Measurements from ENCODE around the gene COQ8A.

COQ8A gene

DNA sequence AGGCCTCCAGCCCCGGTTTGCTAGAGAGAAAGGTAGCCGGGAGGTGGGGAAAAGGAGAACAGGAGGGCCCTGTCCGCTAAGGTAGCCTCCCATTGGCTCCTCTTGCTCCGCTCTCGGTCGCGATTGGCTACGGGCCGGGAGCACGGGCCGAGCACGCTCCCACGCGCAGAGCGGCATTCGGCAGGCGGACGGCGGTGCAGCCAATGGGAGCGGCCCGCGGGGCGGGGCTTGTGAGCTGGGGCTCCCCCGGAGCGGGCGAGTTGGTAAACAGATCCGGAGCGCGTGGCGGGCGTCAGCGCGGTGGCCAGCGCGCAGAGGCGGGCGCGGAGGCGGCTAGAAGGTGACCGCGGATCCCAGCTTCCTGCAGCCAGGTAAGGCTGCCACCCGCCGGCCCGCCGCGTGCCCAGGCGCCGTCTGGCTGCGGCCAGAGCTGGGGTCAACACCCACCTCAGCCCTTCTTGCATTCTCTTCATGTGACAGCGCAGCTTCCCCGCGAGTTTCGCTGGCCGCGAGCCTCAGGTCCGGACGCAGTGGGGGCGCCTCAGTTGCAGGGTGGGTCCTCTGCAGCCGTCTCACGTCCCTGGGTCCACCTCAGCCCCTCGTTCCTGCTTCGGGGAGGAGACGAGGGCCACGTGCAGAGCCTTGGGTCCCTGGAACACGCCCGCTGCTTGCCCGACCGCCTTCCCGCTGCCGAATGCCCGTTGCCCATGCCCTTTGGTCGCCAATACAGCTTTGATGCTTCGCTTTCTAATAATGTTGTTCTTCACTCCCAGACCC, at the start of gene COQ8A:
Gene COQ8A, plus strand, starts transcription at position 266 of the 777 bp plus-strand sequence. CDS start 21,092 bp downstream, outside the sequence.
- DNase-seq, result peak; percentile 99

DNA sequence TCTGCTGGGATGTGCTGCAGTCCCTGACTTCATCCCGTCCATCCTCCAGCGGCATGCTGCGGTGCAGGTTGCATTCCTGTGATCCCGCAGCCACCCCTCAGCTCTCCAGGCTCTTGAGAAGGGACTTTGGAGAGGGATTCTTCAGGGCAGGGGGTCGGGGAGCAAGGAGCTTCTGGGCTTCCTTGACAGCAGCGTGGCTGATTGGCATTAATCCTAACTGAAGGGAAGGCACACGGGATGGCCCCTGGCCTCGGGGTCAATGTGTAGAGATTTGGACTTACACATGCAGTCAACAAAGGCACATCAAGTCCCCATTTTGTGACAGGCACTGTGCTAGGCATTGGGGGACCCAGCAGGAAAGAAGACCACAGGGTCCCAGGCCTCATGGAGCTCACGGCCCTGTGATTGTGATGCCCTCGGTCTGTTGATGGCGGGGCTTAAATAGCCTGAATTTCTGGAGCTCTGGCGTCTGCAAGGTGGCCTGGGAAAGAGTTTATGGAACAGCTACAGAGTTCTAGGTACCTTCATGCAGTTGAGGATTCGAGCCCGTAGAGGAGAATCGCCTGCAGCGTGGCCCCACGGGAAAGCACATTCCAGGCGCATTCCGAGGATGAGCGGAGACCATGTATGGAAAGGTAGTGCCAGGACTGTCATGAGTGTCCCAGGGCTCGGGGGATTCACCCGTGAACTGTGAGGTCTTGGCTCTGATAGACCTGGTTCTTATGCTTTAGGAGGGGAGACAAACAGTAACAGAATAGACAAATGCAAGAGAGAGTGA, 49.6 kb upstream of the COQ8A start:
- no peak for DNase-seq

DNA sequence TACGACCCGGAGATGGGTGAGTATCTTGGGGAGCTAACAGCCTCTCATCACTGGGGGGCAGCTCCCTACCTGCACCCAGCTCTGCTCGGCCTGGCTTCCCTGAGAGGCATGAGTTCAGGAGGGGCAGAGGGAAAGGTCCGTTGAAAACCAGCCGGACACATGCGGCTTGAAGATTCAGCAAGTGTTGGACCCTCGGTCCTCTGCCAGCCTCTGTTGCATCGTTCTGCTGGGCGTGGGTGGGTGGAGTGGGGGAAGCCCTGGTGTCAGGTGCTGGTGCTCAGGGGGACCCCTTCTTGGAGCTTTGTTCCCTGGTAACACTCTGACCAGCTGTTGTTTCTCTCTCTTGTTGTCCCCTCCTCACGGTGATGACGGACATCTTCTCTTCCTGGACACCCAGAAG, 48.7 kb upstream of the COQ8A start:
- no peak for DNase-seq

DNA sequence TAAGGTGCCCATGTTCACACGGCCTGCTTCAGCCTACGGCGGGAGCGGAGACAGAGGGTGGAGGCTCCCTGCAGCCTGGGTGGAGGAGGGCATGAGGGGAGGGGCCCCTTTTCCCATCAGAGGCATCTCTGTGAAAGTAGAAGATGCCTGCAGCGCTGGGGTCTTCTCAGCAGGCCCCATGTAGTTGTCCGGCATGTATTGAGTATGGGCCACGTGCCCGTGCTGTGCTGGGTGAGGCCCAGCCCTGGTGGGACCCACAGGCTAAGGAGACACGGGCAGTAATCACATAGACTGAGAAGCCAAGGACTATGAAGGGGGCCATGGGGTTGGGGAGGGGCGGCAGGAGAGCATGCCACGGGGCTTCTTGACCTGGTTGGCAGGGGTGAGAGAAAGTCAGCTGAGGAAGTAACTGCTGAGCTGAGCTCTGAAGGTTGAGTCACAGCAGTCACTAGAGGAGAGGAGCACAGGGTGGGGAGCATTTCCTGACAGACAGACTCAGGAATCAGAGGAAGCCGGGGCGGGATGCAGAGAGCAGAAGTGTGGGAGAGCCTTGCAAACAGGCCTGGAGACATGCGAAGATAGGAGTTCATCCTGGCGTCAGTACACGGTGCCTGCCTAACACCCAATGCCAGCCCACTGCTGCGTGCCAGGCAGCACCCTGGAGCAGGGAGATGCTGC, 48.1 kb upstream of the COQ8A start:
- DNase-seq, result no peak

DNA sequence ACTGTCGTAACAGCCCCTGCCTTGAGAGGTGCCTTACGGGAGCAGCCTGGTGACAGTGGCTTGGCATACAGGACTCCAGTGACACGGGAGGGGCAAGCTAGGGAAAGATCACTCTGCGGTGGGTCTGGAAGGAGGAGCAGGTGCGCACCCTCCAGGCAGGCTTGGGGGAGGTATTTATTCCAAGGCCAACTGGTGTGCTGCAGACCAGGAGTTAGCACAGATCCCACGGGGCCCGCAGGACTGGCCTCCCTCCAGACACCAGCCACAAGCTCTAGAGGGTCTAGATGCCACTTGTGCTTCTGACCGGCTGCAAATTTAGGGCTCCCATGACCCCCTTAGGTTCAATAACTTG, 47.6 kb upstream of the COQ8A start:
- DNase-seq, result no peak

DNA sequence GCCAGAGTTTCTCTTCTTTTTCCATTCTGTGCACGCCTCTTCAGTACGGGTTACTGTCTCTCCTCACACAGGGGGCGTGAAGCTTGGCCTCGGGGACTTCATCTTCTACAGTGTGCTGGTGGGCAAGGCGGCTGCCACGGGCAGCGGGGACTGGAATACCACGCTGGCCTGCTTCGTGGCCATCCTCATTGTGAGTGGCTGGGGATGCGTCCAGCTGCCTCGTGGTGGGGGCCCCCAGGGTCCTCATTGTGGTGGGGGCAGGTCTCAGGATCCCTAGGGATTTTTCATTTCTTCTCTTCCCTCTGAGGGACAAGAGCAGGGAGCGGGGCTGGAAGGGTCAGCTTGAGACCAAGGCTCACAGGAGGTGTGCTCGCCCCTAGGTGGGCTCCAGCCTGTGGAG, 46.2 kb upstream of the COQ8A start:
- DNase-seq, result no peak

DNA sequence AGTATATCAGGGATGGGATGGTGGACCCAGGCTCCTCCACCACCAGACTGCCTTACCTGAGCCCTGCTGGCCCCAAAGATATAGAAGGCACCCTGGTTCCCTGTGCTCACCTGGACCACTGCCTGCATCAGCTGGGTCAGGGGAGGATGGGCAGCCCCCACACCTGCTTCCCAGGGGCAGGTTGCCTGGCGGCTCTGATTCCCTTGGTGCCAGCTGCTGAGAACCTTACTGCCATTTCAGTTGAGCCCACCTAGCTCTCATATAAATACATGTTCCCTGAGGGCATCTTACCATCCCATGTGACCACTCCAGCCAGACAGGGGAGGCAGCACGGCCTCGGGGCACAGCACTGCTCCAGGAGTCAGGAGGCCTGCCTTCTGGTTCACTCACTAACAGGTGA, 45.3 kb upstream of the COQ8A start:
- no peak for DNase-seq

DNA sequence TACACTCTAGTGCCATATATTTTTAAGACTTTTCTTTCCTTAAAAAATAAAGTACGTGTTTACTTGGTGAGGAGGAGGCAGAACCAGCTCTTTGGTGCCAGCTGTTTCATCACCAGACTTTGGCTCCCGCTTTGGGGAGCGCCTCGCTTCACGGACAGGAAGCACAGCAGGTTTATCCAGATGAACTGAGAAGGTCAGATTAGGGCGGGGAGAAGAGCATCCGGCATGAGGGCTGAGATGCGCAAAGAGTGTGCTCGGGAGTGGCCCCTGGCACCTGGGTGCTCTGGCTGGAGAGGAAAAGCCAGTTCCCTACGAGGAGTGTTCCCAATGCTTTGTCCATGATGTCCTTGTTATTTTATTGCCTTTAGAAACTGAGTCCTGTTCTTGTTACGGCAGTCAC, 44.5 kb upstream of the COQ8A start:
- no peak for DNase-seq

DNA sequence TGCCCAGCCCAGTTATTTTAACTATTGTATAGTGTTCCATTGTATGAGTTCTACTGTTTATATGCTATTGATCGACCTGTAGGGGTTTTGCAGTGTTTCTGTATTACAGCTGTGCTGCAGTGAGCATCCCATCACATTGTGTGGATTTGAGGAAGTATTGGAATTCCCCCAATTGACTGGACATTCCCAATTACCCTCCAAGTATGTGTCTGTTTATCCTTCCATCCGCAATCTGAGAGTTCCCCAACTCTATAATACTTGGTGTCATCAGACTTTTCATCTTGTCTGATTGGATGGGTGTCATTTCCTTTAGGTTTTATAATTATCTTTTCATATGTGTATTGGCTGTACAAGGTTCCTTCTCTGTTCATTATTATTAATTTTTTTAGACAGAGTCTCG, 41.8 kb upstream of the COQ8A start:
- no peak for DNase-seq

DNA sequence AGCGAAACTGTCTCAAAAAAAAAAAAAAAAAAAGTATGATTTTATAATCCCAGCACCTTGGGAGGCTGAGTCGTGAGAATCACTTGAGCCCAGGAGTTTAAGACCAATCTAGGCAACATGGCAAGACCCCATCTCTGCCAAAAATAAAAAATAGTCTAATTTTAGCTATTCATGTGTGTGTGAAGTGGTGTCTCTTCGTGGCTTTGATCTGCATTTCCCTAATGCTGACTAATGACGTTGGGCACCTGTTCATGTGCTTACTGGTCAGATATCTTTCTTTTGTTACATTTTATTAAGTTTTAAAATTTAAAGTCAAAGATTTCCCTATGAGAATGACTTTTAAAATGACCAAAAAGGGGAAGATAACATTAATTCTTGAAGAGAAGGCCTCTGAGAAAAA, 38.7 kb upstream of the COQ8A start:
- DNase-seq, result no peak

DNA sequence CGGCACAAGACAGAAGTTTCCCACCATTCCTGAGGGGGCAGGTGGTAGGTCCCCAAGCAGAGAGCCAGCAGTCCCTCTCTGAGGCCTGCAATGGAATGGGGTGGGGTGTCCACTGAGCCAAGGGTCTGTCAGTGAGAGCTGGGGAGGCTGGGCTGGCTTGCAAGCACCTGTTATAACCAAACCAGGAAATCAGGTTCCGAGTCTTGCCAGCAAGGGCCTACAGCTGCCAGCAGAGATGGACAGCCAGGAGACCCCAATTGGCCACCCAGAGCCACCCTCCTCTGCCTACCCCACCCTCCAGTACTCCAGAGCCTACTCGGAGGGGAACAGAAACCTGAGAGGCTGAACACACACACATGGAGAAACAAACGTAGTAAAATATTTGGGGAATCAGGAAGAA, 37.5 kb upstream of the COQ8A start:
- no peak for DNase-seq

DNA sequence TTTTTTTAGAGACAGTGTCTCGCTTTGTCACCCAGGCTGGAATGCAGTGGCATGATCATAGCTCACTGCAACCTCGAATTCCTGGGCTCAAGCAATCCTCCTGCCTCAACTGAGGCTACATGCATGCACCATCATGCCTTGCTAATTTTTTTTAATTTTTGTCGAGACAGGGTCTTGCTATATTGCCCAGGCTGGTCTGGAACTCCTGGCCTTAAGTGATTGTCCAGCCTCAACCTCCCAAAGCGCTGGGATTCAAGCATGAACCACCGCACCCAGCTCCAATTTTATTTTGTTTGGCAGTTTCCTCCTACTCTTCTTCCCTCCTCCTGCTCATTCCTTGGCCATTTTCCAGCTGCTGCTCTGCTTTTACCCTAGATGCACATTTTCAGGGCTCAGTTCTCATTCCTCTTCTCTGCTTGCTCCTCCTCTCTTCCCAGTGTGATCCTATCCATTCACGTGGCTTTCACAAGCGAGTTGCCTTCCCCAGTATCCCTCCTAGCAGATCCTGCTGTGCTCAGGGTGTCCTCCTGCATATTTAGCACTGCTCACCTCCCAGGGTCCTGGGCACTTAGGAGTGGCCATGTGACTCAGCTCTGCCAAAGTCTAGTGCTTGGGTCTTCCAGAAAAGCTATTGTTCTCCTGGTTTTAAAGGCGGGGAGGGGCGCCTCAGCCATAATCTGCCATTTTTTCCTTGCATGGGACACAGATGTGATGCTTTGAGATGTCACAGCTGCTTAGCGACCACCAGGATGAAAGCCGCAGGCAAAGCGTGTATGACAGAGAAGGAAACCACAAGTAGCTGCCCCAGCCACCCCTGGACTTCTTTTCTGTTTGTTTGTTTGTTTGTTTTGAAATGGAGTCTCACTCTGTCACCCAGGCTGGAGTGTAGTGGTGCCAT, 36.0 kb upstream of the COQ8A start:
- DNase-seq, result no peak

DNA sequence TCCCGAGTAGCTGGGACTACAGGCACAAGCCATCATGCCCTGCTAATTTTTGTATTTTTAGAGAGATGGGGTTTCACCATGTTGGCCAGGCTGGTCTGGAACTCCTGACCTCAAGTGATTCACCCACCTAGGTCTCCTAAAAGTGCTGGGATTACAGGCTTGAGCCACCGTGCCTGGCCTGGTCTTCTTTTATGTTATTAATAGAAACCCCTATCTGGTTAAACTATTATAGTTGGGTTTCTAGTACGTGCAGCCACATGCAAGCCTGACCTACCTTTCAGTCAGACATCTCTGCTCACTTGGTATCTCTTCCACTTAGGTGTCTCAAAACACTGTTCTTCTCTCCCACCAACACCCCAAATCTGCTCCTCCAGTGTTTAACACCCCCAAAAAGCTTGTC, 35.3 kb upstream of the COQ8A start:
- DNase-seq, result no peak

DNA sequence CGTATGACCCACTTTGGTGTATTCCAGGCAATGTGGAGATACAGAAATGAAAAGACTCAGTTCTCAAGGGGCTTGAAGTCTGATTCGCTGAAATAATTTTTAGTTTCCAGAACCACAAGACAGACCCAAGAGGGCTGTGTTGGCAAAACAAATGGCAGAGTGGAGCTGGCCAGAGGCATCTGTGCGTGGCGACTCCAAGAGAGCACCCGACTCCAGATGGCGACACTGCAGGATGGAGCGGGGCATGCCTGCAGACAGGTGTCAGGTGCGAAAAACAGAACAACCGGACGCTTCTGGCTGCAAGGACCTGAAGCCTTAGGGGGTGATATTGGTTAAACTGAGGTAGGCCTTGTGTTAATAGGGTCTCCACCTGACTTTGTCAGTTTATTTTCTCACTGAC, 31.7 kb upstream of the COQ8A start:
- no peak for DNase-seq

DNA sequence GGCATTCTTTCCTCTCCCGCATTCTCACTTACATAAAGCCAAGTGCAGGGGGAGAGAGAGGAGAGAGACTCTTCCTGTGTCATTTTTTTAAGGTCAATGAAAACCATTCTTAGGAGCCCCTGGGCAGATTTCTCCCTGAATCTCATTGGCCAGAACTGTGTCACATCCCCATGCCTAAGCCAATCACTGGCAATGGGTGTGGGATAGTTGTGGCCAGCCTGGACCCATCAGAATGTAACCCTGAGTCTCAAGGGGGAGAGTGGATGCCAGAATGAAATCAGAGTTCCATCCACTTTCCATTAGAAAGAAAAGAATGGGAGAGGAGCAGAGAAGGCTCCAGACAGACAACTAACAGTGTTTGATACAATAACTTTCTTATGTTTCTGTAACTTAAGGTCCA, 31.2 kb upstream of the COQ8A start:
- no peak for DNase-seq

DNA sequence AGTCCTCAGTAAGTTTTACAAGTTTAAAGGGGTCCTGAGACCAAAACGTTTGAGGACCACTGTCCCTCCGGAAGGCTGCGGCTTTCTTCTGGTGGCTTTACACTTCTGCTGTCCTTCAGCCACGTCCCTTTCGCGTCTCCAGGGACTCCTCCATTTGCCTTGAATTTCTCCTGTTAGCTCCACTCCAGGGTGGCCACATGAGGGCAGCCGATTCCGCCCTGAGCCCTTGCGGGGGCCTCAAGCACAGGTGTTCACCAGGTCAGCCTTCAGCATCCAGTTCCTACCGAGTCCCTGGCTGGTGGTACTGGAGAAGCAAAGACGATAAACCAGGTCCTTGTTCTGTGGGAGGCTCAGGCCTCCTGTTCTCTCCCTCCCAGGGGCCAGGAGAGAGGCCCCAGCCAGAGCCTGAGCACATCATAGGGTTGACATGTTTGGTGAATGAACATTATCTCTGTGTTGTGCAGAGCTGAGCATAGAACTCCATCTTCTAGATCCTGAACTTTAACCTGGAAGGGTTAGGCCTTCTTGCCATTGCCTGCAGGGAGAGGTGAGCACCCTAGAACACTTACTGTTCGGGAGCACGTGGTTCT, 27.4 kb upstream of the COQ8A start:
- peak; percentile 35 for DNase-seq

DNA sequence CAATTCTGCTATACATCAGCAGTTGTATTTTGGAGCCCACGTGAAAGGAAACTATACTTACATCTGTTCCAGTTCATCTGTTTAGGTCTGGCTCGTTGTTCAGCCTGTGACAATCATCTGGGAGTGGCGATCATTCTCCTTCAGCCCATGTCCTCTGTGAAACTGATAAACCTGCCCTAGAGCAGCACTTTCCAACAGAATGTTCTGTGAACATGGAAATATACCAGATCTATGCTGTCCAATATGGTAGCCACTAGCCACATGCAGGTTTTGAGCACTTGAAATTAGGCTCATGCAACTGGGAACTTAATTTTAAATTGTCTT, 24.5 kb upstream of the COQ8A start:
- no peak for DNase-seq

DNA sequence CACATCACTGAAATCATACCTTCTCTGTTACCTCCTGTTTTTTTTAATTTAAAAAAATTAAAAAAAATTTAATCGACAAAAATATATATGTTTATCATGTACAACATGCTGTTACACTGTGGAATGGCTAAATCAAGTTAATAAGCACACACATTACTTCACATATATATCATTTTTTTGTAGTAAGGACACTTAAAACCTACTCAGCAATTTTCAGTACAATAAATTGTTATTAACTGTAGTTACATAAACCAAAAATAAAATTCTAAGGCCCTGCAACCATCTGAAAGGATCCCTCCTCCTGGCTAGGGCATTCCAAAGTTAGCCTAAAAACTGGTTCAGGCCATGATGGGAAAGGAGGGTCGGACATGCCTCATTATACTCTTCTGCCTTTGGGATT, 23.6 kb upstream of the COQ8A start:
- DNase-seq, result no peak

DNA sequence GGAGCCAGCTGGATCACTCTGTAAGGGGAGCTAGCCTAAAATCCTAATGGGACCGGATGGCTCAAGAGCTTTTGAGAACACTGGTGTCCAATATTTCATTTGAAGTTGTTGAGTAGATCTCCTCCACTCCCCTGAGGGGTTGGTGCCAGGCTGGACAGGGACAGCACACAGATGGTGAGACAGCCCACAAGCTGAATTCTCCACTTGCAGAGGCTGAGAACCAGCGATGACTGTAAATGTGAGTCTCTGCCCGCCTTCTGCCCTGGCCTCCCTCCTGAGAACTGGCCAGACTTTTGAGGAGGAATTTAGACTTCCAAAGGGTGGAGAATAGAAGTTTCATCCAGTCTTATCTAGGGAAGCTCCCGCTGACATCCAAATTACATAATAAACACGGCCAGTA, 20.5 kb upstream of the COQ8A start:
- DNase-seq, result no peak

DNA sequence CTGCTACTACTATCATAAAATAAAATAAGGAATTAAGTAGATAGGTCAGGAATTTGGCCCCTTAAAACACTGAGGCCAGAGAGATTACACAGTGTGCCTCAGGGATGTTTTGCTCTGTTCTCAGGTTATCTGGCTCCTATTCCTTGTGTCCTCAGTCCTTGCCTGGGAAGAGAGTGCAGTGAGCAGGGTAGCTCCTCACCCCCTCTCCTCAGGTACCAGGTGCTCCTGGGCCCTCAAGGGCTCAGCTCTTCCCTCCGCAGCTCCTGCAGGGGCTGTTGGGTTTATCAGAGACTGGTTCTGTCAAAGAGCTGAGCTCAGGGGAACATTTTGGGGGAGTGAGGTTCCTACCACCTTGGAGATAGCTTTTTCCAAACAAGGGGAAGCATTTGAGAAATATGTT, 20.1 kb upstream of the COQ8A start:
- DNase-seq, result no peak

DNA sequence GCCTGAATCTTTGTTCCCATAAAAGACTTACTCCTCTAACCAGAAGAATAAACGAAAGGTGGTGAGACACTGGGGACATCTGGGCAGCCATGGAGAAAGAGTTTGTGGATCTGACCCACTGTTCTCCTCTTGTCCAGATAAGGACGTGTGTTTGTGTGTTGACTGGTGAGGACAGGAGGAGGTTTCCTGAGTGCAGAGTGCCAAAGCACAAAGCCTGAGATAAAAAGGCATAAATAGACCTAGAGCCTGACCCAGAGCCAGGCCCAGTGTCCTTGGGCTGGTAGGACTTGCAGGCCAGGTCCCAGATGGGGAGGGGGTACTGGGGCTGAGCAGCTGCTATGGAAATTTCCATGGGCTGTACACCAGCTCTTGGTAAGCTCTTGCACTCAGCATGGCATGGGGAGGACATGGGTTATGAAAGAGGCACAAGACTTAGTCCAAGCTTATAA, 19.6 kb upstream of the COQ8A start:
- no peak for DNase-seq

DNA sequence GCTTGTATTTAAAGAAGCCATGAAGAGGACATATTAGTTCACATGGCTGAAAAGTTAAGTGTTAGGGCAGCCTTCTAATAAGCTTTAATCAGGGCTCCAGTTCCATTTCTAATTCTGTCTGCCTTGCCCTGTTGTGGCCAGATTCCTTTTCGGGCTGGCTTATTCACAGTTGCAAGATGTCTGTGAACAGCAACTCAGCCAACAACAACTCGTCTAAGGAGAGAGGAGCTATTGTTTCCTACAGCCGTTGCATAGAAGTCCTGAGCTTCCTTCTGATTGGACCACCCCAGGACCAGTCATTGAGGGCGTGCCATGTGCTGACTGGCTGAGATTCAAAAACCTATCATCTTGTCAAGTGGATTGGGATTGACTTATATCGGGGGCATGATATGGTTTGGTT, 18.6 kb upstream of the COQ8A start:
- no peak for DNase-seq
